Measurements from ENCODE around the gene KIAA1614.
"Not testable (repeated sequence)": the region's sequence is repeated elsewhere in the genome, so short reads cannot be mapped to it uniquely, and the experiment has no call there.

The KIAA1614 gene

GRCh38 chr1:180945551-180945950, 32.9 kb downstream of the KIAA1614 start:
- DNase-seq, result no peak

GRCh38 chr1:180946056-180946455, 33.4 kb downstream of the KIAA1614 start:
- DNase-seq, result no peak

- DNase-seq, result no peak
These were observed 34.1 kb downstream of the KIAA1614 start for GRCh38 chr1:180946541-180947498.

DNA sequence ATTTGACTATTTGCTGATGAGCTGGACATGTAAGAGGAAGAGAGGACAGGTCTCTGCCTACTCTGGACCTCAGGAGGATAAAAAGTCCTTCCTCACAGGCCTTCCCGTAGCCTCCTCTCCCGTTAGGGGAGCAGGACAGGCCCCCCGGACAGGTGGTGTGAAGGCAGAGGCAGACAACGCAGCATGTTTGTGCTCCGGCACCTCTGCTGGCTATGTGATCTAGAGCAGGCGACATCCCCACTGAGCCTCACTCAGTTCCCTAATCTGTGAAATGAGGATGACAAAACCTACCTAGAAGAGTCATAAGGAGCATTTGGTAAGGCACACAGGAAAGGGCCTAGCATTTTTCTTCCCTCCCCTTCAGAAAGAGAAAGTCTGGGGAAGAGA, 34.8 kb downstream of the KIAA1614 start:
- DNase-seq, result no peak

GRCh38 chr1:180947901-180948640, 35.4 kb downstream of the KIAA1614 start:
- DNase-seq, result no peak

DNA sequence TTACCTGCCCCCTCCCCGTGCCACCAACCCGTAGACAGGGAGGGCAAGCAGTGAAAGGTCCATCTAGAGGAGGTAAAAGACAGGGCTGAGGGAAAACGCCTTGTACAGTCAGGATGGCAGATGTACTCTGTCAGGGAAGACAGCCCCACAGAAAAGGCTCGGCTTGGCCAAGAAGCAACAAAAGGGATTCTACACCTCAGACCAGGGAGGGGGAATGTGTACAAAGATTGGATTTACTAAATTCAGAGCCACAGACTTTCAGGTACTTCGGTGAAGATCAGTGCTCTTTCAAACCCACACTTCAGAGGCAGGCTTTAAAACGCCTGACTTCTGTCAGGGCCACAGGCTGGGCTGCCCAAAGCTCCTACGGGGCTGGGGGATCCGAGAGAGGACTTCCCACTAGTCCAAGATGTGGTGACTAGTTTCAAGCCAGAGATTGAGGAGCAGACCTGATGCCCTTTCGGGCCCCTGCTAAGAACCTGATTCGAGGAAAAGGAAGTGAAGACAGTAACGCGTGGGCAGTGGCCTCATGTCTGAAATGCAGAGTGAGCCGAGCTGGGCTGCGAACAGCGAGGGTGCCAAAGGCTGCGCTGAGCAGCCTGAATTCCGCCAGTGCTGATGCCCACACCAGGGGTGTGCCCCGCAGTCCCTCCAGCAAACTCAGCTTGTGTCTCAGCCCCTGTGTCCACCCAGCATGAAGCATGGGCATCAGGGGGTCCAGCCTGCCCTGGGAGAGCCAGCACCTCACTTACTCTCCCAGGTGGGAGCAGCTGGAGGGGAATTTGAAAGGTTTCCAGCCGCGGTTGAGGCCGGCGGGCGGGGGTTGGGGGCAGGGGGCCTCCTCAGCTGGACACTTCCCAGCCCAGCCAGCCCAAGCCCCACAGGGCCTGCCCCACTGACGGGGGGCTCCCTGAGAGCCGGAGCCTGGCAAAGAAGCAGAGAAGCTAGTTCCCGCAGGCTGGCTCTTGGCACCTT, 36.2 kb downstream of the KIAA1614 start:
- no peak for DNase-seq

- no peak for DNase-seq
These were observed 36.9 kb downstream of the KIAA1614 start for GRCh38 chr1:180949616-180950000.

DNA sequence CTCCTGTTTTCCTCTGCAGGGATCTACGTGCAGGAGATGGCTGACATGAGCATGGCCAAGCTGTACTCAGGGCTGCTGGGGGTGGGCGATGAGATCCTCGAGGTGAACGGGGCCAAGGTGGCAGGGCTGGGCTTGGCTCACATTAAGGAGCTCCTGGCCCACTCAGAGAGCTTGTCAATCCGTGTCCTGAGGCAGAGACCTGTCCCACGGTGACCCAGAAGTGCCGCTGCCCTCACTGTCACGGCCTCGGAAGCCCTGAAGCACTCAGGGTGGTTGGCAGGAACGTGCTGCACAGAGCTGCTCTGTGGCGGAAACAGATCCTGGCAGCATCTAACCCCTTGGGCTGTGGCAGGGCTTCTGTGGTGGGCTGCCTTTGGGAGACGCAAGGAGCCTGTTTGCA, 37.6 kb downstream of the KIAA1614 start:
- no peak for DNase-seq

DNA sequence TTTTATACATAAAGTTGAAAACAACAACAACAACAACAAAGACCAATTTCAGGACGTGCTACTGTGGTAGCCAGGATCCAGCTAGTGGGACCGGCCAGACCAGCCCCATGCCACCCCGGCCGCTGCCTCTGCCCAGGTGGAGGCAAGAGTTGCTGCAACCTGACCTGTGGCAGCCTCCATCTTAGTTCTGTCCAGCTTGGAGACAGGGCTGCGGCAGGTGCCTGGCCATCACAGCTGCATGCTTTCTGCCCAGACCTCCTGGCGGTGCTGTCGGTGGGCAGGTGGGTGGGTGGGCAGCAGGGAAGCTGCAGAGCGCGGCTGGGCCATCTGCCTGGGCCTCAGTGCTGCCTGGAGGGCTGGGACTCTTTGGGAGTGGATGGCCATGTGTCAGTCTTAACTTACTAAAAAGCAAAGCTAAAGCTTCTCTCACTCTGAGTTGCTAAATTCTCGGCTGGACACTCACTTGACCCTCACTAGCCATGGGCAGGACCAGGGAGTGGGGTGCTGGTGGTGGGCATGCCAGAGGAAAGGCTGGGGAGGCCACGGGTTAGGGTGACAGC, 38.6 kb downstream of the KIAA1614 start:
- DNase-seq, result no peak

- DNase-seq, result no peak
These were observed 39.3 kb downstream of the KIAA1614 start for GRCh38 chr1:180951836-180952656.

DNA sequence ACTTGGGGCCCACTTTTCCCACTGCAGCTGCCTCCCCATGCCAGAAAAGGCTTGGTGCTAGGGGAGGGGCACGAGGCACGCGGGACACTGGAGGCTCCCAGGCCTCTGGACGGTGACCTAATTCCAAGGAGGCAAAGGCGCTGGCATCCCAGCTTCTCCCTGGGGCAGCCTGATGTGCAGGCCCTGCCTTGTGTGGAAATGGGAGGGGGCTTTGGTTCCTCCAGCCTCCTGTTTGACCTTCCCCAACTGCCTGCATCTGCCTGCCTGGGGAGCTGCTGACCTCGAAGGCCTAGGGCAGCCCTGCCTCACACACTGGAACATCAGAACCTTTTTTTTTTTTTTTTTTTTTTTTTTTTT, 39.9 kb downstream of the KIAA1614 start:
- DNase-seq, result no peak

GRCh38 chr1:180953291-180954004, 40.8 kb downstream of the KIAA1614 start:
- peak; percentile 40 for DNase-seq

DNA sequence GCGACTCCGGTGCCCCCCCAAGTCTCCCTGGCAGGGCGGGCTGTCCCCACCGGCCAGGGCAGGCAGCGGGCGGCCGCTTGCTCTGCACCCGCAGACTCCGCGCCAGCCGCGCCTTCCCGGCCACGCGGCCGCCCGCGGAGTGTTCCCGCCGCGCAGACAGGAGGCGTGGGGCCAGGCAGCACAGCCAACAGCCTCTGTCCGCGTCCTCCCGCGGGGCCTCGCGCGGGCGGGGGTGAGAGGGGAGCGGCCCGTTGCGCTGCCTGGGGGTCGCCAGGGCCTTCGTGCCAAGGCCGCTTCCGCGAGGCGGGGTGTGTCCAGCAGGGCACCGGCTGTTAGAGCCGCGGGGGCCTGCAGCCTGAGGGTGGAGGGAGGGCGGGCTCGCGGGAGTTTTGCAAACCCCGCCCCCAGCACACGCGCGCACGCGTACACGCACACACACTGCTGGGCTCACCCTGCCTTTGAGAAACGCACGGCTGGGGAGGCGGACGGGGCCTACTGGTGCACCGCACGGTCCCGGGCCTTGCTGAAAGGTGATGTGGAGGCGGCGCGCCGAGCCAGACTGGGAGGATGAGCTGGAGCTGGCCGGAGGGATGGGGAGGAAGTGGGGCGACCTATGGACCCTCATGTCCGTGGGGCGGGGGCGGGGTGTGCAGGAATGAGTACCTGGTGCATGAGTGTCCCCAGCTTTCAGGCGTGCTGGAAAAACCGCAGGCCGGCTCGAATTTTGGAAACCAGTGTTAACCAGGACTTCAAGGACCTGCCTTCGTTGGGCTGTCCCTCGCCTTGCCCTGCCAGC, 41.5 kb downstream of the KIAA1614 start:
- DNase-seq, result no peak

DNA sequence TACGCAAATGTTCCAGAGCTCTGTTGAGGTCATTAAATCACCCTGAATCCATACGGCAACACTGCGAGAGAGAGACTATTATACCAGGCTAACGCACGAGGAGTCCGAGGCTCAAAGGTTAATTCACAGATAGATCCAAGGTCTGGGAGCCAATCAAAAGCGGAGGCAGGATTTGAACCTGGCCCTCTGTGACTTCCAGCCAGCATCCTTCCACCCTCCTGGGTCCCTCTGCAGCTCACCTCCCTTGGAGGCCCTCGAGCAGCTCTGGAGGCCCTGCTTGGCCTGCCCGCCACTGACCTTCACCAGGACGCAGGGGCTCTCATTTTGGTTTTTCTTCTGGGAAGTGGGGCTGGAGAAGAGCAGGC, 42.1 kb downstream of the KIAA1614 start:
- DNase-seq, result no peak

- no peak for DNase-seq
These were observed 43.4 kb downstream of the KIAA1614 start for GRCh38 chr1:180956028-180956640.

- not testable (repeated sequence) for DNase-seq
These were observed 46.9 kb downstream of the KIAA1614 start for GRCh38 chr1:180959620-180960019.

DNA sequence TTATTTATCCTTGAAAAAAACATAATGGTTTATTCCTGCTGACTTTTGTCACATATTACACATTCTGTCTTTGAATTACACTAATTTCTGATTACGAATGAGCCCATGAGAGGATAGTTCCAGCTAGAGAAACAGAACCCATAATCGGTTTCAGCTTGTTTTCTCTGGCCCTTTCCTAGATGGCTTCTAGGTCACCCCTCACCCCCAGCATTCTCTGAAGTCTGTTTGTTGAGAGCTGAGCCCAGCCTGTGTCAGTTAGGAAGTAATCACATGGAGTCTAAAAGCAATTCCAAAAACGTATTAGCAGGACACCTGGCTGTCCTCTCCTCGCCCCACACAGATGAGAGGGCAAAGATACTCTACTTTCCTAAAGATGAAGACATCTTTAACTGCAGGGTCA, 48.9 kb downstream of the KIAA1614 start:
- DNase-seq, result no peak

- peak; percentile 43 for DNase-seq
These were observed 49.5 kb downstream of the KIAA1614 start for GRCh38 chr1:180962178-180962577.

DNA sequence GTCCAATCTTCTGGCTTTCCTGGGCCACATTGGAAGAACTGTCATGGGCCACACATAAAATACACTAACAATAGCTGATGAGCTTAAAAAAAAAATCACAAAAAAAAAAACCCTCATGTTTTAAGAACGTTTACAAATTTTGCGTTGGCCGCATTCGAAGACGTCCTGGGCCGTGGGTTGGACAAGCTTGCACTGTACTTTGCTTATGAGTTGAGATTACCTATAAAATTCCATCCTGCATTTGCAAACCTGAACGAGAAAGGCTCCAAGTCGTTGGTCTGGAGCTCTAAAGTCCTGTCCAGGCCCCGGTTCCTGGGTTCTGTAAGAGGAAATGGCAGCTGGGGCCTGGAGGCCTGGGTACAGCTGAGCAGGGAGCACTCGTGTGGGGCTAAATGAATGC, 51.4 kb downstream of the KIAA1614 start:
- DNase-seq, result no peak

DNA sequence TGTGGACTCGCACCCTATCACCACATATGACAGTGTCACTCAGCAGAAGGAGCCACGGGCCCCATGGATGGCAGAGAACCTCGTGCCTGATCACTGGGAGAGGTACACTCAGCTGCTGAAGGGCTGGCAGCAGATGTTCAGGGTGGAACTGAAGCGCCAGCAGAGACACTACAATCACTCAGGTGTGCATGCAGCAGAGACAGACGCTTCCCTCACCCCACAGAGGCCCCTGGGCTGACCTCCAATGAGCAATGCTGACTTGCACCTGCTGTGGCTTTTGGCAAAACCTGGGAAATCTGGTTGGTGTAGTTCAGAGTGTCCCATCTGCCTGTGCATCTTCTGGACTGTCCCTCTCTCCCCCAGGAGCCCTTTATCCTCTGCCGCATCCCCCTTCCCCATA, 51.9 kb downstream of the KIAA1614 start:
- no peak for DNase-seq
